Measurements from ENCODE around the gene TBC1D22B. TPM values are rescaled to one million over a fixed set of nuclear protein-coding genes. Genes with fewer than 3 reads are reported as not detected.

Gene TBC1D22B
- 9.7 and 9.8 TPM in 2 replicates for polyA plus RNA-seq (2011; rRNA removed)
- polyA minus RNA-seq (2011; rRNA and poly(A)+ RNA removed) = 7.5 and 8.7 TPM in 2 replicates

DNA sequence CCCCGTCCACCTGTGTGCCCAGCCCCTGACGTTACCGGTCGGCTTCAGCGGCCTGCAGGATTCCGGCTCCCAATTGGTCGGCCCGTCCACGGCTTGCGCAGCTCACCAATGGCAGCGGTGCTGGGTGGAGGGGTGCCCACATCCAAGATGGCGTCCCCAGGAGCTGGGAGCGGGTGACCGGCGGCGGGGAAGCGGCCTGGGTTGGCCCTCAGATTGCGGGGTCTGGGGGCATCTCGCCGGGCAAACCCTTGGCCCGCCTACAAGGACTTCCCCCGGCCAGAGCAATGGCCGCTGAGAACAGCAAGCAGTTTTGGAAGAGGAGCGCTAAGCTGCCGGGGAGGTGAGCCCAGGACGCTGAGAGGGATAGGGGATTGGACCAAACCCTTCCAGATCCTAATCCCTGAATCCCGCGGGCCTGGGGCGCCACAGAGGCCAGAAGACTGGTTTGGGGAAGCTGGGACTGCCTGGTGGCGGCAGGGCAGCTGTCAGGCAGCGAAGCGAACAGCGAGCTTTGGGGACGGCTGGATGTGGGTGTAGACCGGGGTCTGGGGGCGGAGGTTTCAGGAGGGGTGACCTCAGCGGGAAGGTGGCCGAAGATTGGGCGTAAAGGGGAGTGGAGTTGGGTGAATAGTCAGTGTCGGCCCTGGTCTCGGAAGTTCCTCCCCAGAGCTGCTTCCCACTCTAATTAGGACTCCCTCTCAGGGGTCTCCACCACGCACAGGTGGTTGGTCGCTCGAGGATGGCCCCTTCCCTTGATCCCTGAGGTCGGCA is at the start of gene TBC1D22B, which contains the start of gene TMEM217:
Gene TBC1D22B, plus strand, starts transcription at position 139 of the 771 bp plus-strand sequence. Its CDS starts 146 bp downstream, at position 285.
Gene TMEM217, minus strand, starts transcription at position 511 of the 771 bp plus-strand sequence. CDS start 39,114 bp downstream, outside the sequence.
- Histone ChIP-seq H3K4me3 (ENCODE audit: low read depth, low read length) (peak within 1 kb of the TSS; percentile 90), H3K9me3 (ENCODE audit: control insufficient read depth, insufficient read depth, low read length) (no peaks in the 10 kb centered on the region), H3K27ac (ENCODE audit: low read depth, low read length) (peak within 1 kb of the TSS; percentile 90), H3K27me3 (ENCODE audit: control insufficient read depth, insufficient read depth, low read length) (no peaks in the 10 kb centered on the region)
- ChIA-PET POLR2A (interaction anchor here (0.8 to 1.3 kb wide), 7 partner anchors 13 to 130 kb away, joined by 3 to 18 read pairs (median 5); no protein-coding TSS in a partner anchor), CTCF (no interaction called here)
- no peak for TF ChIP-seq CTCF (IDR thresholded peaks at IDR 0.05; ENCODE audit: low read depth, low read length)
- peak; percentile 72 for DNase-seq (ENCODE audit: low read depth, low spot score)

- Histone ChIP-seq H3K4me3 (ENCODE audit: low read depth, low read length) (no peak overlapping the region), H3K27me3 (ENCODE audit: control insufficient read depth, insufficient read depth, low read length) (no peaks in the 10 kb centered on the region), H3K27ac (ENCODE audit: low read depth, low read length) (no peak overlapping the region), H3K9me3 (ENCODE audit: control insufficient read depth, insufficient read depth, low read length) (no peaks in the 10 kb centered on the region)
- DNase-seq (ENCODE audit: low read depth, low spot score) = peak; percentile 47
- ChIA-PET CTCF (interaction anchor here (1.0 to 20.3 kb wide), 13 partner anchors 11 to 448 kb away, joined by 3 to 597 read pairs (median 4); partner anchors contain the start of genes C6orf89 and PIM1), POLR2A (no interaction called here)
- TF ChIP-seq CTCF (IDR thresholded peaks at IDR 0.05; ENCODE audit: low read depth, low read length) = peak; percentile 87
Measured at GRCh38 chr6:37207903-37208456, 49.6 kb upstream of the TBC1D22B start.

DNA sequence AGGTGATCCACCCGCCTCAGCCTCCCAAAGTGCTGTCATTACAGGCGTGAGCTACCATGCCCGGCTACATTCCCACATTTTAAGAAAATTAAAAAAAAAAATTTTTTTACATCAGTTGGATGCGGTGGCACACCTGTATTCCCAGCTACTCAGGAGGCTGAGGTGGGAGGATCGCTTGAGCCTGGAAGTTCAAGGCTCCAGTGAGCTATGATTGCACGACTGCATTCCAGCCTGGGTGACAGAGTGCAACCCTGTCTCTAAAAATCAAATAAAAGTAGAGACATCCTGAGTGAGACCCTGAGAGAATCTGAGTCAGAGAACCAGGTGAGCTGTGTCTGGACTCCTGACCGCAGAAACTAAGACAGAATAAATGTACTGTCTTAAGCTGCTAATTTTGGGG is 48.8 kb upstream of the TBC1D22B start:
- Histone ChIP-seq H3K4me3 (ENCODE audit: low read depth, low read length) (no peak overlapping the region), H3K27ac (ENCODE audit: low read depth, low read length) (no peak overlapping the region), H3K27me3 (ENCODE audit: control insufficient read depth, insufficient read depth, low read length) (no peaks in the 10 kb centered on the region), H3K9me3 (ENCODE audit: control insufficient read depth, insufficient read depth, low read length) (no peaks in the 10 kb centered on the region)
- POLR2A ChIA-PET = no interaction called here
- no peak for DNase-seq (ENCODE audit: low read depth, low spot score)
- no peak for TF ChIP-seq CTCF (IDR thresholded peaks at IDR 0.05; ENCODE audit: low read depth, low read length)
- CTCF ChIA-PET = interaction anchor here (0.8 to 20.3 kb wide), 14 partner anchors 12 to 443 kb away, joined by 3 to 597 read pairs (median 6); partner anchors contain the start of genes C6orf89 and PIM1

DNA sequence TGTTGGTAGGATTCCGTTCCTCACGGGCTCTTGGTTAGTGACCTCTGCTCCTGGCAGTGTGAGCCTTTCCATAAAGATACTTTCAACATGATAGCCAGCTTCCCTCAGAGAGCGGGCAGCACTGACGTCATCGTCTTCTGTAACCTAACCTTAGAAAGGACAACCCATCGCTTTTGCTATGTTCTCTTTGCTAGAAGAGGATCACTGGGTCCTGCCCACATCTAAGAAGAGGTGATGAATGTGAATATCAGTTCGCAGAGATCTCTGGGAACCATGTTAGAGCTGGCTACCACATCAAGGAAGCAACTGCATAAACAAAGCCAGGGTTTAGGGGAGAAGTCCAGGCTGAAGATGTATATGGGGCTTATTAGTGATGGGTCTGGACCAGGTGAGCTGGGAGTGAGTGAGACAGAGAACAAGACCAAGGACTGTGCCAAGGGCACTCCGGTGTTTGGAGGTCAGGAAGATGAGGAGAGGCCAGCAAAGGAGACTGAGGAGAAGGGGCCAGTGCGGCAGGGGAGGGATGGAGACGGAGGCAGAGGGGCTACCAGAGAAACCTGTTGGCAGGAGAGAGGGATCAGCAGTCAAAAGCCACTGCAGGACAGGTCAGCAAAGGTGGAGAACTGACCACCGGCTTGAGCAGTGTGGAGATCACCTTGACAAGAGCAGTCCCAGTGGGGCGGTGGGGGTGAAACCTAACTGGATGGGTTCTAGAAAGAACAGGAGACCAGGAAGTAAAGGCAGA is 47.9 kb upstream of the TBC1D22B start:
- ChIA-PET CTCF (interaction anchor here (0.6 to 20.3 kb wide), 41 partner anchors 10 to 450 kb away, joined by 3 to 597 read pairs (median 4); partner anchors contain the start of genes C6orf89 and PIM1), POLR2A (interaction anchor here (0.7 to 1.3 kb wide), 4 partner anchors 159 to 324 kb away, joined by 3 to 8 read pairs (median 4); no protein-coding TSS in a partner anchor)
- no peak for DNase-seq (ENCODE audit: low read depth, low spot score)
- H3K9me3 ChIP-seq (ENCODE audit: control insufficient read depth, insufficient read depth, low read length) = no peaks in the 10 kb centered on the region
- no peak overlapping the region for H3K27ac ChIP-seq (ENCODE audit: low read depth, low read length)
- H3K4me3 ChIP-seq (ENCODE audit: low read depth, low read length) = no peak overlapping the region
- H3K27me3 ChIP-seq (ENCODE audit: control insufficient read depth, insufficient read depth, low read length) = no peaks in the 10 kb centered on the region
- TF ChIP-seq CTCF (IDR thresholded peaks at IDR 0.05; ENCODE audit: low read depth, low read length) = no peak
